ENCODE data around the gene RANBP3. TPM values are rescaled to one million over a fixed set of nuclear protein-coding genes. Genes with fewer than 3 reads are reported as not detected.

RANBP3 gene
- total and polyA plus RNA-seq, 7 donors, result 27.0 to 86.4 (median 63.1) TPM

GRCh38 chr19:5994405-5995165 is 16.6 kb upstream of the RANBP3 start:
- H3K27me3 ChIP-seq, result no peaks in the 10 kb centered on the region
- intact Hi-C loops (cut with DNase I), result no loop called here
- peaks cover 0 to 21% (median 11%) of the 10 kb centered on the region in 4 donors for H3K4me1 ChIP-seq
- 94% methylated on average over 29 of the region's 29 CpGs for WGBS, 2 donors
- H3K27ac ChIP-seq, result peak overlapping the region; percentile 9 to 76 (median 47)
- peaks cover 7 to 50% (median 24%) of the 10 kb centered on the region in 4 donors for H3K36me3 ChIP-seq
- TF ChIP-seq POLR2A (IDR thresholded peaks at IDR 0.05) (no peak), POLR2AphosphoS5 (IDR thresholded peaks at IDR 0.05) (no peak), CTCF (IDR thresholded peaks at IDR 0.05) (no peak), EP300 (IDR thresholded peaks at IDR 0.05) (no peak)
- DNase-seq, result no peak
- no peaks in the 10 kb centered on the region for H3K9me3 ChIP-seq
- no peak overlapping the region for H3K4me3 ChIP-seq

- peak overlapping the region; percentile 9 to 76 (median 47) for H3K27ac ChIP-seq
- WGBS, 2 donors, result 74 to 85% methylated on average over 30 of the region's 30 CpGs
Measured at GRCh38 chr19:5993648-5994358, 15.9 kb upstream of the RANBP3 start.

GRCh38 chr19:5993201-5993600 is 15.3 kb upstream of the RANBP3 start:
- peak overlapping the region; percentile 45 to 76 (median 56) for H3K27ac ChIP-seq
- TF ChIP-seq EP300 (IDR thresholded peaks at IDR 0.05) (no peak), POLR2A (IDR thresholded peaks at IDR 0.05) (no peak), CTCF (IDR thresholded peaks at IDR 0.05) (no peak), POLR2AphosphoS5 (IDR thresholded peaks at IDR 0.05) (no peak)
- H3K4me3 ChIP-seq, result no peak overlapping the region
- no peak for DNase-seq
- no peaks in the 10 kb centered on the region for H3K27me3 ChIP-seq
- 78 to 84% methylated on average over 13 of the region's 13 CpGs for WGBS, 2 donors
- no peaks in the 10 kb centered on the region for H3K9me3 ChIP-seq
- peaks cover 4 to 36% (median 19%) of the 10 kb centered on the region in 4 donors for H3K36me3 ChIP-seq
- peaks cover 0 to 24% (median 11%) of the 10 kb centered on the region in 4 donors for H3K4me1 ChIP-seq
- intact Hi-C loops (cut with DNase I), result no loop called here

More at GRCh38 chr19:5993648-5994358, 15.9 kb upstream of the RANBP3 start:
- peak; percentile 81 for DNase-seq
- TF ChIP-seq CTCF (IDR thresholded peaks at IDR 0.05) (no peak), POLR2AphosphoS5 (IDR thresholded peaks at IDR 0.05) (no peak), EP300 (IDR thresholded peaks at IDR 0.05) (no peak), POLR2A (IDR thresholded peaks at IDR 0.05) (no peak)
- intact Hi-C loops (cut with DNase I), result no loop called here
- H3K36me3 ChIP-seq, result peaks cover 4 to 42% (median 21%) of the 10 kb centered on the region in 4 donors
- no peak overlapping the region for H3K4me3 ChIP-seq
- H3K9me3 ChIP-seq, result no peaks in the 10 kb centered on the region
- no peaks in the 10 kb centered on the region for H3K27me3 ChIP-seq
- peaks cover 0 to 21% (median 11%) of the 10 kb centered on the region in 4 donors for H3K4me1 ChIP-seq

GRCh38 chr19:5992756-5993155 is 14.8 kb upstream of the RANBP3 start:
- TF ChIP-seq EP300 (IDR thresholded peaks at IDR 0.05), result no peak
- TF ChIP-seq POLR2AphosphoS5 (IDR thresholded peaks at IDR 0.05), result no peak
- TF ChIP-seq POLR2A (IDR thresholded peaks at IDR 0.05), result no peak
- no peak for TF ChIP-seq CTCF (IDR thresholded peaks at IDR 0.05)
- Histone ChIP-seq H3K27me3 (no peaks in the 10 kb centered on the region), H3K4me1 (peaks cover 0 to 28% (median 13%) of the 10 kb centered on the region in 4 donors), H3K9me3 (no peaks in the 10 kb centered on the region), H3K27ac (peak overlapping the region; percentile 45 to 76 (median 56)), H3K4me3 (no peak overlapping the region), H3K36me3 (peaks cover 4 to 34% (median 19%) of the 10 kb centered on the region in 4 donors)
- intact Hi-C loops (cut with DNase I), result no loop called here
- DNase-seq, result no peak
- 77 to 91% methylated on average over 11 of the region's 11 CpGs for WGBS, 2 donors
